Upper lobe of left lung (tissue), 6 donors: ENCODE data around the gene PLAAT3. TPM values are rescaled to one million over a fixed set of nuclear protein-coding genes. Genes with fewer than 3 reads are reported as not detected.
"Not testable (repeated sequence)": the region's sequence is repeated elsewhere in the genome, so short reads cannot be mapped to it uniquely, and the experiment has no call there.

Experiments
- ATAC-seq, 2 donors: fragments of 200-7000 bp; cut with Tn5 transposase; one replicate each; pipeline ENCODE4 v1.9.1; 2022; ENCODE audit warnings: mild to moderate bottlenecking in 2 of 2, moderate library complexity in 2 of 2; ENCODE audit not compliant: low FRiP score in 2 of 2
- DNase-seq, 2 donors: peaks; one replicate each; pipeline ENCODE4 v3.0.0-alpha.2; 2019 to 2020
- H3K27ac ChIP-seq, 4 donors: fragments of 200-600 bp; sonication (generic); one replicate each; pipeline ENCODE4 v1.5.1; 2016 to 2019
- H3K27me3 ChIP-seq, 4 donors: fragments of 200-600 bp; sonication (generic); one replicate each; pipeline ENCODE4 v1.5.1; 2017 to 2019
- H3K36me3 ChIP-seq, 4 donors: fragments of 200-600 bp; sonication (generic); one replicate each; pipeline ENCODE4 v1.5.1; 2016 to 2019
- H3K4me1 ChIP-seq, 4 donors: fragments of 200-600 bp; sonication (generic); one replicate each; pipeline ENCODE4 v1.5.1; 2018 to 2019
- H3K4me3 ChIP-seq, 4 donors: fragments of 200-600 bp; sonication (generic); one replicate each; pipeline ENCODE4 v1.5.1; 2017 to 2019; ENCODE audit warnings: mild to moderate bottlenecking in 2 of 4, moderate library complexity in 1 of 4
- H3K9me3 ChIP-seq, 4 donors: fragments of 200-600 bp; sonication (generic); one replicate each; pipeline ENCODE4 v1.5.1; 2018 to 2019
- EP300 ChIP-seq, 4 donors: sonication (generic); formaldehyde crosslinking; IDR thresholded peaks; one replicate each; pipeline ENCODE4 v1.5.1; 2017; ENCODE audit warnings: antibody characterized with exemption in 4 of 4, control low read depth in 2 of 4
- POLR2A ChIP-seq, 4 donors: fragments of 450-650 bp; IDR thresholded peaks; one replicate each; pipeline ENCODE4 v1.5.1; 2016 to 2017; ENCODE audit warnings: antibody characterized with exemption in 4 of 4, mild to moderate bottlenecking in 2 of 4
- POLR2AphosphoS5 ChIP-seq, 2 donors: sonication (generic); formaldehyde crosslinking; IDR thresholded peaks; one replicate each; pipeline ENCODE4 v1.5.1; 2017; ENCODE audit warnings: antibody characterized with exemption in 2 of 2
- WGBS, 2 donors: methylation state at CpG; one replicate each; pipeline ENCODE4 v1.1.5; 2017 to 2018; 5-methylcytosine and 5-hydroxymethylcytosine counted together
- total RNA-seq, 6 donors: library from RNA; depleted of rRNA in 4 of 6; stranded (reverse); fragments of >200 nt in 4 of 6; gene quantifications; one replicate each; pipeline versions ENCODE4 v1.1.0 to v1.2.1, GENCODE V29; 2016 to 2021
- TF ChIP-seq, protein P1 (sequence below), 6 experiments: fragments of 450-650 bp in 4 of 6; fragments of 200-600 bp in 2 of 6; sonication (generic) in 2 of 6; IDR thresholded peaks; one replicate each; pipeline ENCODE4 v1.5.1; 2016 to 2019; ENCODE audit warnings: antibody characterized with exemption in 6 of 6
- donor health status: DM: no; HTN: no; CAD: no; lungs with moderate emphysema.
- donor health status: DM: no; HTN: yes; CAD: no; lungs with severe emphysema.

The PLAAT3 gene
- total RNA-seq, 6 donors from 2014 or later, result 36.7 to 128 (median 89.5) TPM

DNA sequence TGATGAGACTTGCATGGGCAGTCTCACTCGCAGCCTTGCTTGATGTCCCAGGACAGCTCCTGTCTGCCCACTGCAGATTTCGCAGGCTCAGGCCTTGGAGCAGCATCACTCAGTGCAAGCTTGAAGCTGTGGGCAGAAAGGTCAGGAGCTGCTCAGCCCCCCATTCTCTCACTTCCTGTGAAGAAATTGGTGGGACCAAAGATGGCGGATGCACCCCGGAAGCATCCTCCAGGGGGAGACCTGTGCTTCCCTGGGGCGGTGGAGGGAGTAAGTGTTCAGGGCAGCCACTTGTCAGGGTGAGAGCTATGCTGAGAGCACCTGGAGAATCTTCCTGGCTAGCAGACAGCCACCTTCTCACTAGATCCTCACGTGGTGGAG lies 62.4 kb downstream of the PLAAT3 start:
- no peak for DNase-seq
- Histone ChIP-seq H3K27ac (peak overlapping the region in 1 of 4 donors; percentile 3), H3K4me3 (peak overlapping the region in 1 of 4 donors; percentile 0), H3K9me3 (no peaks in the 10 kb centered on the region), H3K36me3 (peaks cover 0 to 10% (median under 1%) of the 10 kb centered on the region in 4 donors), H3K27me3 (no peaks in the 10 kb centered on the region), H3K4me1 (peaks cover 0 to 18% (median 0%) of the 10 kb centered on the region in 4 donors)
- TF ChIP-seq, protein P1, sequence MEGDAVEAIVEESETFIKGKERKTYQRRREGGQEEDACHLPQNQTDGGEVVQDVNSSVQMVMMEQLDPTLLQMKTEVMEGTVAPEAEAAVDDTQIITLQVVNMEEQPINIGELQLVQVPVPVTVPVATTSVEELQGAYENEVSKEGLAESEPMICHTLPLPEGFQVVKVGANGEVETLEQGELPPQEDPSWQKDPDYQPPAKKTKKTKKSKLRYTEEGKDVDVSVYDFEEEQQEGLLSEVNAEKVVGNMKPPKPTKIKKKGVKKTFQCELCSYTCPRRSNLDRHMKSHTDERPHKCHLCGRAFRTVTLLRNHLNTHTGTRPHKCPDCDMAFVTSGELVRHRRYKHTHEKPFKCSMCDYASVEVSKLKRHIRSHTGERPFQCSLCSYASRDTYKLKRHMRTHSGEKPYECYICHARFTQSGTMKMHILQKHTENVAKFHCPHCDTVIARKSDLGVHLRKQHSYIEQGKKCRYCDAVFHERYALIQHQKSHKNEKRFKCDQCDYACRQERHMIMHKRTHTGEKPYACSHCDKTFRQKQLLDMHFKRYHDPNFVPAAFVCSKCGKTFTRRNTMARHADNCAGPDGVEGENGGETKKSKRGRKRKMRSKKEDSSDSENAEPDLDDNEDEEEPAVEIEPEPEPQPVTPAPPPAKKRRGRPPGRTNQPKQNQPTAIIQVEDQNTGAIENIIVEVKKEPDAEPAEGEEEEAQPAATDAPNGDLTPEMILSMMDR (IDR thresholded peaks at IDR 0.05), result no peak
- TF ChIP-seq EP300 (IDR thresholded peaks at IDR 0.05), result no peak
- no peak for TF ChIP-seq POLR2AphosphoS5 (IDR thresholded peaks at IDR 0.05)
- TF ChIP-seq POLR2A (IDR thresholded peaks at IDR 0.05), result no peak
- no peak for ATAC-seq
- WGBS, 2 donors, result 76 to 86% methylated on average over 3 to 6 of the region's 6 CpGs

DNA sequence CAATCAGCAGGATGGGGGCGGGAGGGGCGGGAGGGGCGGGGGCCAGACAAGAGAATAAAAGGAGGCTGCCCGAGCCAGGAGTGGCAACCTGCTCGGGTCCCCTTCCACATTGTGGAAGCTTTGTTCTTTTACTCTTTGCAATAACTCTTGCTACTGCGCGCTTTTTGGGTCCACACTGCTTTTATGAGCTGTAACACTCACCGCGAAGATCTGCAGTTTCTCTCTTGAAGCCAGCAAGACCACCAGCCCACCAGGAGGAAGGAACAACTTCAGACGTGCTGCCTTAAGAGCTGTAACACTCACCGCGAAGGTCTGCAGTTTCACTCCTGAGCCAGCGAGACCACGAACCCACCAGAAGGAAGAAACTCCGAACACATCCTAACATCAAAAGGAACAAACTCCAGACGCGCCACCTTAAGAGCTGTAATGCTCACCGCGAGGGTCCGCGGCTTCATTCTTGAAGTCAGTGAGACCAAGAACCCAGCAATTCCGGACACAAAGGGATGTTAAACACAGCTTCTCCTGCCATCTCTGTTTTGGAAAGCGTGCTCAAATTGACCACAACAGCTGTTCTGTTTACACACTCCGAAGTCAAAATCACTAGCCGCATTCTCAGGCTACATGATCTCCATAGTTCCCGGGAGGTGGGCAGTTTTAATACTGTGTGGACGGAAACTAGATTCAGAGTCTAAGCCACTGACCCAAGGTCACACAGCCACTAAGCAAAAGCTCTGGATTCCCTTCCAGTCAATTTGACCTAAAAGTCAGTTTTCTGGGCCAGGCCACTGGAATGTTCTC lies 62.9 kb downstream of the PLAAT3 start:
- WGBS, 2 donors, result 71 to 78% methylated on average over 26 to 27 of the region's 27 CpGs
- ATAC-seq (no peak), DNase-seq (no peak)

DNA sequence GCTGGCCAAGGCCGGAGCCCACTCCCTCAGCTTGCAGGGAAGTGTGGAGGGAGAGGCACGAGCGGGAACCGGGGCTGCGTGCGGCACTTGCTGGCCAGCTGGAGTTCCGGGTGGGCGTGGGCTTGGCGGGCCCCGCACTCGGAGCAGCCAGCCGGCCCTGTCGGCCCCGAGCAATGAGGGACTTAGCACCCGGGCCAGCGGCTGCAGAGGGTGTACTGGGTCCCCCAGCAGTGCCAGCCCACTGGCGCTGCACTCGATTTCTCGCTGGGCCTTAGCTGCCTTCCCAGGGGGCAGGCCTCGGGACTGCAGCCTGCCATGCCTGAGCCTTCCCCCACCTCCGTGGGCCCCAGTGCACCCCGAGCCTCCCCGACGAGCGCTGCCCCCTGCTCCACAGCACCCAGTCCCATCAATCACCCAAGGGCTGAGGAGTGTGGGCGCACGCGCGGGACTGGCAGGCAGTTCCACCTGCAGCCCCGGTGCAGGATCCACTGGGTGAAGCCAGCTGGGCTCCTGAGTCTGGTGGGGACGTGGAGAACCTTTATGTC lies 64.0 kb downstream of the PLAAT3 start:
- not testable (repeated sequence) for H3K4me3 ChIP-seq, ATAC-seq, H3K27ac ChIP-seq, H3K9me3 ChIP-seq, H3K27me3 ChIP-seq
- DNase-seq, result peak in 1 of 2 donors; percentile 75
- H3K36me3 ChIP-seq, result peaks cover 0 to 26% (median 7%) of the 10 kb centered on the region in 4 donors
- 96 to 97% methylated on average over 13 to 18 of the region's 31 CpGs for WGBS, 2 donors
- peaks cover 0 to 18% (median 0%) of the 10 kb centered on the region in 4 donors for H3K4me1 ChIP-seq

More for the DNA sequence above, 62.9 kb downstream of the PLAAT3 start:
- Histone ChIP-seq H3K9me3 (no peaks in the 10 kb centered on the region), H3K4me3 (peak overlapping the region in 1 of 4 donors; percentile 0), H3K27ac (peak overlapping the region in 1 of 4 donors; percentile 3), H3K27me3 (no peaks in the 10 kb centered on the region), H3K4me1 (peaks cover 0 to 18% (median 0%) of the 10 kb centered on the region in 4 donors), H3K36me3 (peaks cover 0 to 16% (median 2%) of the 10 kb centered on the region in 4 donors)
- TF ChIP-seq EP300 (IDR thresholded peaks at IDR 0.05) (no peak), POLR2AphosphoS5 (IDR thresholded peaks at IDR 0.05) (no peak), POLR2A (IDR thresholded peaks at IDR 0.05) (no peak)
- TF ChIP-seq, protein P1 (IDR thresholded peaks at IDR 0.05), result no peak

DNA sequence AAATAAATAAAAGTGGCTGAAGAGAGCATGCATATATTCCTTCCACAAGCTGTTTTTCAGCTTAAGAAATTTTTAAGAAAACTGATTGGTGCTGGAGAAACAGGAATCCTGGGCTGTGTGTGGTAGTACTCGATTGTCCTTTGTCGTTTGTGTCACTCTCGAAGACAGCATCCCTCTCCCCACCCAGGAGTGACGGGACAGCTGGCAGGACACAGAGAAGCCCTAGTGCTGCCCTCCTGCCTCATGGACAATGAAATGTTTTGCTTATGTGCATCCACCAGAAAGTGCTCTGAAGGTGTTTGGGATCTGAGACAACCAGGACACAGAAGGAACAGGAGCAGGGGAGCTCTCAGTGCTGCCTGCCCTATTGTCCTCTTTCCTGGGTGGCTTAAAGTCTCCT lies 64.8 kb downstream of the PLAAT3 start:
- H3K9me3 ChIP-seq, result no peaks in the 10 kb centered on the region
- 94 to 95% methylated on average over 4 of the region's 4 CpGs for WGBS, 2 donors

DNA sequence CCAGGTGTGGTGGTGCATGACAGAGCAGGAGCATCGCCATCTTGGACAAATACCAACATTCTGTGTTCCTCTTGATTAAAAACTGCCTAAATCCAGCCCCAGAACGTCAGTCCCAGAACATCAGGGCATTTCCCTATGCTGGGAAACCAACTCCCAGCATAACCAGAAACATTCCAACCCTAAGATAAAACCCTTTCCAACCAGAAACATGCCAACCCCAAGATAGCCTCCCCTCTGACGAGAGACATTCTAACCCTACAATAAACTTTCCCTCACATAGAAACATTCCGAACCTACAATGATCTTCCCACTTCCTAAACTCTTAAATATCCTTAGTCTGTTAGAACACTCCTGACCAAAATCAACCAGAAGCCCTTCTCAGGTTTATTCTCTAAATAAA lies 66.1 kb downstream of the PLAAT3 start:
- Histone ChIP-seq H3K9me3 (no peaks in the 10 kb centered on the region), H3K4me1 (peaks cover 0 to 2% (median under 1%) of the 10 kb centered on the region in 4 donors), H3K4me3 (no peak overlapping the region), H3K27ac (no peak overlapping the region), H3K36me3 (peaks cover 0 to 46% (median 13%) of the 10 kb centered on the region in 4 donors), H3K27me3 (no peaks in the 10 kb centered on the region)
- no peak for ATAC-seq
- 84 to 88% methylated on average over 4 of the region's 4 CpGs for WGBS, 2 donors
- DNase-seq, result no peak
- TF ChIP-seq, protein P1 (IDR thresholded peaks at IDR 0.05), result no peak
- no peak for TF ChIP-seq EP300 (IDR thresholded peaks at IDR 0.05)
- no peak for TF ChIP-seq POLR2AphosphoS5 (IDR thresholded peaks at IDR 0.05)
- no peak for TF ChIP-seq POLR2A (IDR thresholded peaks at IDR 0.05)

More for the DNA sequence above, 64.8 kb downstream of the PLAAT3 start:
- Histone ChIP-seq H3K36me3 (peaks cover 0 to 34% (median 11%) of the 10 kb centered on the region in 4 donors), H3K27ac (no peak overlapping the region), H3K27me3 (no peaks in the 10 kb centered on the region), H3K4me1 (peaks cover 0 to 12% (median 0%) of the 10 kb centered on the region in 4 donors), H3K4me3 (no peak overlapping the region)
- no peak for ATAC-seq
- no peak for DNase-seq
- no peak for TF ChIP-seq EP300 (IDR thresholded peaks at IDR 0.05)
- no peak for TF ChIP-seq POLR2AphosphoS5 (IDR thresholded peaks at IDR 0.05)
- TF ChIP-seq, protein P1 (IDR thresholded peaks at IDR 0.05), result no peak
- TF ChIP-seq POLR2A (IDR thresholded peaks at IDR 0.05), result no peak
